ENCODE measurements around the gene ZMIZ2. TPM values are rescaled to one million over a fixed set of nuclear protein-coding genes. Genes with fewer than 3 reads are reported as not detected.

ZMIZ2 gene
- total RNA-seq, 2 donors from 2014 or later, result 23.4 to 38.9 TPM

- Histone ChIP-seq H3K4me1 (ENCODE audit: control insufficient read depth in 1 of 2, low read depth in 2 of 2) (no peaks in the 10 kb centered on the region), H3K27me3 (replicated peaks; ENCODE audit: insufficient read depth) (no peaks in the 10 kb centered on the region), H3K4me3 (no peak overlapping the region), H3K27ac (no peak overlapping the region), H3K36me3 (no peaks in the 10 kb centered on the region), H3K9me3 (no peaks in the 10 kb centered on the region)
- no peak for DNase-seq (ENCODE audit: low spot score)
- no peak for TF ChIP-seq CTCF (IDR thresholded peaks at IDR 0.05)
- ATAC-seq (ENCODE audit: insufficient number of reproducible peaks, low FRiP score, low read depth), result no peak
These were observed 70.6 kb downstream of the ZMIZ2 start for GRCh38 chr7:44819292-44819691.

Other genes starting within 250 kb of the ZMIZ2 start
- gene NPC1L1, start 207.5 kb upstream of the ZMIZ2 start, total RNA-seq, result 1 to 10 TPM in 1 of 2 donors, under 1 TPM in 1; 0.85 to 2.2 TPM
- gene DDX56, start 174.9 kb upstream of the ZMIZ2 start, total RNA-seq, result 10 to 100 TPM; 47.4 to 79.2 TPM
- gene TMED4, start 166.6 kb upstream of the ZMIZ2 start, total RNA-seq, result 100 to 1,000 TPM in 1 of 2 donors, 10 to 100 TPM in 1; 88.2 to 187 TPM
- gene OGDH, start 142.2 kb upstream of the ZMIZ2 start, total RNA-seq, result 10 to 100 TPM; 80.8 to 99.2 TPM
- gene PPIA, start 47.8 kb downstream of the ZMIZ2 start, total RNA-seq, result 1,000 to 10,000 TPM; 1,002 to 1,065 TPM
- 100 to 1,000 TPM; 103 to 111 TPM for gene H2AZ2, start 99.2 kb downstream of the ZMIZ2 start, total RNA-seq
- gene PURB, start 136.7 kb downstream of the ZMIZ2 start, total RNA-seq, result 10 to 100 TPM; 18.0 to 31.5 TPM
- 10 to 100 TPM in 1 of 2 donors, 1 to 10 TPM in 1; 2.0 to 13.8 TPM for gene MYO1G, start 230.2 kb downstream of the ZMIZ2 start, total RNA-seq

All from thoracic aorta (tissue), 2 donors.